Amygdala (tissue), 56 donors: ENCODE data around the gene VSIG10L.

Experiments
- DNase-seq, 56 donors: peaks; one replicate each; lab custom pipeline; 2025; lab: John Stamatoyannopoulos, UW

VSIG10L gene

GRCh38 chr19:51341066-51341465 lies 873 bp downstream of the VSIG10L start:
- DNase-seq: no peak

DNA sequence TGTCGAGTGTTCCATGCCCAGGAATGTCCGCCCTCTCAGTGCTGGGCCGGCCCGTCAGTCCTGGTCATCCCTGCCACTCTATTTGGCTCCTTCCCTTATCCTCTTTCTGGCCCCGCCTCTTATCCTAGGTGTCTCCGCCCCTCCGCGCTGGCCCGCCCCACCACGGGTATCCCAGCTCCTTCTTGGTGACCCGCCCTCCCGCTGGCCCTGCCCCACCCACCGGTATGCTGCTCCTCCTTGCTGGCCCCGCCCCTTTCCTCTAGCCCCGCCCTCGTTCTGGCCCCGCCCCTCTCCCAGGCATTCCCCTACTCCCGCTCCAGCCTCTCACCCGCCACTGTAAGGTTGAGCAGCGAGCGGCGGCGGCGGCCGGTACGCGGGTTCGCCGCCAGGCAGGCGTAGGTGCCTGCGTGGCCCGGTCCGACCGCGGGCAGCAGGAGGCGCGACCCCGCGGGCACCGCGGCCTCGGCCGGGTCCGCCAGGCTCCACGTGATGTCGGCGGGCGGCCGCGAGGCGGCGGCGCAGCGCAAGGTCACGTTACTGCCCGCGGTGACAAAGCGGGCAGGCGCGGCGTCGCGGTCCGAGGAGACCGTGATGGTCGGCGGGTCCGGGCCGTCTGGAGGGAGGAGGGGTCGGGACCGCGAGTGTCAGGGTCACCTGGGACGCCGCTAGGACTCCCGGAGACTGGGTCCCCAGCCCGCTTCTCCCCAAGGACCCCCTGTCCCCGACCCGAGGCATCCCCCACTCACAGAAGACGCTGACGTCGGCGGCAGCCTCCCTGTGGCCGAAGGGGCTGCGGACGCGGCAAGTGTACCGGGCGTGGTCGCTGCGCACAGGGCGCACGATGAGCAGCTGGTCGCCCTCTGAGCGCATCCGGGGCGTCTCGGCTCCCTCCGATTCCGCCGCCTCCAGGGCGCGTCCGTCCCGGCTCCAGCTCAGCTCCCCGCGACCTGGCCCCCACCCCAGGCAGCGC lies 2.0 kb downstream of the VSIG10L start:
- DNase-seq: peak in 55 of 56 donors; percentile 51 to 99 (median 86)

GRCh38 chr19:51339313-51339686 lies 2.6 kb downstream of the VSIG10L start:
- DNase-seq: no peak

- peak in 48 of 56 donors; percentile 14 to 80 (median 62) for DNase-seq
Observed at GRCh38 chr19:51338563-51339312, 3.2 kb downstream of the VSIG10L start.

DNA sequence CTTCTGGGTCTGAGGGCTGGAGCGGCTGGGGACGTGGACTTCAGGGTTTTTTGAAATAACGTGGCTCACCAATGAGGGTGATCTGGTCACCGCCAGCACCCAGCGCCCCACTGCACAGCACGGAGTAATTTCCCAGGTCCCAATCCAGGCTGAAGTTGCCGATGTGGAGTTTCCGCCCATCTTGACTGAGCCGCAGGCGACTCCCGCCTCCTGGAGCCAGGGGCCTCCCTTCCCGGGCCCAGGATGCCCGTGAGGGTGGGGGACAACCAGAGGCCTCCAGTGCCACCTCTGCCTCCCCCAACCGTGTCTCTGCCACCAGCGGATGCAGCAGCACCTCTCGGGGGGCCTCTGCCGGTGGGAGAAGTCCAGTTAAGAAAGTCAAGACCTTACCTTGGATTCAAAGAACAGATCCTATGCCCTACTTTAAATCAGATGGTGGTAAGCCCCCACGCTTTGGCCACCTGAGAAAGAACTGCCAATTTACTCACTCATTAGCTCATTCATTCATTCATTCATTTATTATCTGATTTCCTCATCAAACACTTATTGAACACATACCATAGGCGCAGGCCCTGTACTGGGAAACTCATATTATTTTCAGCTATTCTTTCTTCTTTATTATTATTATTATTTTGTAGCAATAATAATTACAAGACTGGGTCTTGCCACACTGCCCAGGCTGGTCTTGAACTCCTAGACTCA lies 3.9 kb downstream of the VSIG10L start:
- DNase-seq: no peak

- DNase-seq: no peak
Observed at GRCh38 chr19:51337141-51337860, 4.6 kb downstream of the VSIG10L start.

DNA sequence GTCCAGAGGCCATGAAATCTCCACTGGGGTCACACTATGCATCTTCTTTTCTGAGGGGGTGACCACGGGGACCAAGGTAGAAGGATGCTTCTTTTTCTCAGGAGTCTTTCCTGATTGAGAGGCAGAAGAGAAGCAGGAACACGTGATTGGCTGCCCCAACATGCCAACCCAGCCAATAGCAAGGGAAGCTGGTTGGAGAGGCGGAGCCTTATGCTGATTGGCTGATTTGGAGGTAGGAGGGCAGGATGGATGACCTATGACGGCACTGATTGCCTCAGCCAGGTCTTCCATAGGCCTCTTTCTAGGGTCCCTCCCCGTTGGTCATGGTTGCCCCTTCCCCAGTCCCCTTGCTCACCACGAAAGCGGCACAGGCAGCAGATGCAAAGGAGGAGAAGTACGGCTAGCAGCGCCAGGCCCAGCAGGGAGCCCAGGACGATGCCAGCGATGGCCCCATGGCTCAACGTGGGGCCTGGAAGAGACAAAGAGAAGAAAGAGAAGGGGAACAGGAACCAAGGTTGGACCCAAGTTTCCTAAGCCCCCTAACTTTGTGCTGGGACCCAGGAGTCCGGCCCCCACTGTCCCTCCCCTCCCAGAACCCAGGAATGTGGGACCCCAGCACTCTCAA lies 8.0 kb downstream of the VSIG10L start:
- DNase-seq: no peak

DNA sequence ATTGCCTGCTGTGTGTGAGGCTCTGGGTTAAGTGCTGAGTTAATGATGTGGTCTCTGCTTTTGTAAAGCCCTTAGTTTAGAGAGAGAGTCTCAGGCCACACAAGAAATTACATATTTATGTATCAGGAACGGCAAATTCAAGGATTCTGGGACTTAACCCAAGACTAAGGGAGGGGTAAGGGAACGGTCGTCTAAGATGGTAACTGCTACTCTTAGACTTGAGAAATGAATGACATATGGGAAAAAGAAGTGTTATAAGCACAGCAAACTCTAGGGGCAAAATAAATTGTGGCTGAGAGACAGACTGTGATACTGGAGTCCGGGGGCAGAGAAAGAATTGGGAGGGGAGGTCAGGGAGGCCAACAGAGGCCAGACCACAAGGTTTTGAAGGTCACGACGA lies 10.2 kb downstream of the VSIG10L start:
- DNase-seq: no peak

DNA sequence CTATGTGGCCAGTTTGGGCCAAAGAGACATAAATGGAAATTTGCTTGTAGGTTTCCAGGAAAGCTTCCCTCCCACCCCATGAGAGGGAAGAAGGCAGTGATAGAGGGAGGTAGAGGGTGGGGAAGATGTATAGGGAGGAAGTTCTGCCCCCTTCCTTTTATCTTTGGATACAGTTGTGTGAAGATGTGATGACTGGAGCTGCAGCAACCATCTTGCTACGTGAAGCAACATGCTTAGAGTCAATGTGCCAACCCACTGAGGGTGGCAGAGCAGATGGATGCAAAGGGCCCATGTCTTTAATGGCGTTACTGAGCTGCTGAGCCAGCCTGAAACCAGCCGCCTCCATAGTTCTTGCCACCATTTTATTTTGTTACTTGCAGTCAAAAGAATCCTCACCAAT lies 10.7 kb downstream of the VSIG10L start:
- no peak for DNase-seq

- DNase-seq: no peak
Observed at GRCh38 chr19:51330366-51330765, 11.6 kb downstream of the VSIG10L start.

GRCh38 chr19:51329411-51329810 lies 12.5 kb downstream of the VSIG10L start:
- no peak for DNase-seq

DNA sequence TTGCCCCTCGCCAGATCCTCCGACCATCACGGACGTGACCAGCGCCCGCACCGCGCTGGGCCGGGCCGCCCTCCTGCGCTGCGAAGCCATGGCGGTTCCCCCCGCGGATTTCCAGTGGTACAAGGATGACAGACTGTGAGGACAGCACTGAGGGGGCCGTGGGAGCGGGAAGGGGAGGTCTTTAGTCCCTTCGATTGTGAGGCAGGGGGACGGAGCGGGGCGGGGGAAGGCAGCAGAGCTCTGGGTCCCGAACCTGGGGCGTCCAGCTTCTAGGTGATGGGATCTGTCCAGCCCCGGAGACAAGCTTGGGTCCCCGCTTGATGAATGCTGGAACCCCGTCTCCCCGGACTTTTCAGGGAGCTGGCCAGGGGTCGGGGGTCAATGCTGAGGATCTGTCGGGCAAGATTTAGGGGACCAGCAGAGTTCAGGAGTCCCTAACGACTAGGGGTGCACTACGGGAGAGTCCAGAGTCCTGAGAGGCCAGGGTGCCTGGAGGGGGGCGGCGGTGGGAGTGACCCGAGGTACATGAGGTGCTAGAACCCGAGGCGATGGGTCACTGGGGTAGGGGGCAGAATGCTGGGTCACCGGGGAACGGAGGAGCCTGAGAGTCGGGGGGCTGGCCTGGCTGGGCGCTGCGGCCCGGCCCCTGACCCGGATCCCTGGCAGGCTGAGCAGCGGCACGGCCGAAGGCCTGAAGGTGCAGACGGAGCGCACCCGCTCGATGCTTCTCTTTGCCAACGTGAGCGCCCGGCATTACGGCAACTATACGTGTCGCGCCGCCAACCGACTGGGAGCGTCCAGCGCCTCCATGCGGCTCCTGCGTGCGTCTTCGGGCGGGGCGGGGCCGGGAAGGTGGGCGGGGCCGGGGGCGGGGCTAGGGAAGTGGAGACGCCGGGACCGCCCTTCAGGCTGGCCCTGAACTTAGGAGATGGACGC lies 14.6 kb downstream of the VSIG10L start:
- peak in 5 of 56 donors; percentile 15 to 24 (median 20) for DNase-seq

DNA sequence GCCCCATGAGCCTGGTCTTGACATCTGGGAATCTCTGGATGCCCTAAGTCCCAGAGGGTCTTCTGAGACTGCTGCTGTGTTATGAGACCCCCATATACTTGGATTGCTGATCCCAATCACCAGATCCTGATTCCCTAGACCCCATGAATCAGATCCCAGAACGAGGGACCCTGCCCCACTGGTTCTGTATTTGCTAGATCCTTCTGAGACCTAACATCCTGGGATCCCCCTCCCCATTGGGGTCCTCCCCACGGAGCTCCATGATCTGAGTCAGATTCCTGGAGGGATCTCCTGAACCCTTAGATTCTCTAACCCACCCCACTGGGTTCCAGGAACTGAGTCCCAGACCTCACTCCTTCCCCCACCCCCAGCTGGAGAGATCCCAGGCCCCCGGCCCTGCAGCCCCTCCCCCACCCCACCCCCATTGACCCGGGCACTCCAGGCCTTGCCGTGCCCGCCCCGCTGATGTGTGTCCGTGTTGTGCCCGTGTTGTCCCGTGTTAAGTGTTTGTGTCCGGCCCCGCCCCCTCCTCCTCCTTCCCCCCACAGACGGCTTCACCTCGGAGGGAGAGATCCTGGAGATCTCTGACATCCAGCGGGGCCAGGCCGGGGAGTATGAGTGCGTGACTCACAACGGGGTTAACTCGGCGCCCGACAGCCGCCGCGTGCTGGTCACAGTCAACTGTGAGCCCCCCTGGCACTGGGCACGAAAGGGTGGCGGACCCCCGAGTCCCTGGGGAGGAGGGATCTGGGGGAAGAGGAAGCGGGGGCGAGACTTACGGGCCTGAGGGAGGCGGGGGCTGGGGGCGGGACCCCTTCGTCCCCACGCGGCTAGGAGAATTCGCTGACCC lies 15.5 kb downstream of the VSIG10L start:
- DNase-seq: no peak

- no peak for DNase-seq
Observed at GRCh38 chr19:51325161-51325976, 16.6 kb downstream of the VSIG10L start.

DNA sequence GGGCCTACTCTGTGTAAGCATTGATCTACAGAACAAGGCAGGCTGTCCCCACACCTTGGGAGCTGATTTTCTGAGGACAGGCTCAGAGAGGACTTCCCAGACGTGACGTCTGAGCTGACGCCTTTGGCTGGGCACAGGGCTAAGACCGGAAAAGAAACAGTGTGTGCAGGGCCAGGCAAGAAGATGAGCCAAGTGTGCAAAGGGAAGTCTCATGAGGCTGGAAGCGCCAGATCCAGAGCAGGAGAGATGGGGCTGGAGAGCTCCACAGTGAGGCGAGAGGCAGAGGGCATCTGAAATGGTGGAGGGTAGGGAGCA lies 17.8 kb downstream of the VSIG10L start:
- no peak for DNase-seq

- DNase-seq: no peak
Observed at GRCh38 chr19:51323481-51324166, 18.3 kb downstream of the VSIG10L start.
